H4 (cell line): ENCODE results near the gene SLC35B4. TPM values are rescaled to one million over a fixed set of nuclear protein-coding genes. Genes with fewer than 3 reads are reported as not detected.
"Not testable (repeated sequence)": the region's sequence is repeated elsewhere in the genome, so short reads cannot be mapped to it uniquely, and the experiment has no call there.

Experiments used
- DNase-seq: peaks from one replicate; pipeline ENCODE4 v3.0.0-alpha.2; 2015; ENCODE audit warnings: low spot score
- total RNA-seq: library from RNA; depleted of rRNA; stranded (reverse); fragments of >200 nt; shearing (Covaris generic); gene quantifications from 2 replicates; pipeline ENCODE4 v1.2.3, GENCODE V29; 2014

SLC35B4 gene
- total RNA-seq, 1 experiment from 2014 or later = 23.9 TPM

- DNase-seq = no peak
Measured at GRCh38 chr7:134331393-134331792, 14.7 kb upstream of the SLC35B4 start.

- no peak for DNase-seq
Measured at GRCh38 chr7:134330974-134331373, 14.2 kb upstream of the SLC35B4 start.

GRCh38 chr7:134329614-134330346, 13.1 kb upstream of the SLC35B4 start:
- DNase-seq = no peak

- DNase-seq = no peak
Measured at GRCh38 chr7:134328900-134329299, 12.2 kb upstream of the SLC35B4 start.

GRCh38 chr7:134327896-134328295, 11.2 kb upstream of the SLC35B4 start:
- DNase-seq = peak; percentile 44

GRCh38 chr7:134324107-134324506, 7.4 kb upstream of the SLC35B4 start:
- DNase-seq = no peak

- DNase-seq = no peak
Measured at GRCh38 chr7:134320201-134320600, 3.5 kb upstream of the SLC35B4 start.

GRCh38 chr7:134318443-134318842, 1.7 kb upstream of the SLC35B4 start:
- no peak for DNase-seq

- DNase-seq = no peak
Measured at GRCh38 chr7:134317434-134317833, 704 bp upstream of the SLC35B4 start.

GRCh38 chr7:134315679-134316538, 821 bp downstream of the SLC35B4 start:
- DNase-seq = no peak

GRCh38 chr7:134313543-134313942, 3.2 kb downstream of the SLC35B4 start:
- DNase-seq = no peak

GRCh38 chr7:134312717-134313116, 4.0 kb downstream of the SLC35B4 start:
- DNase-seq = no peak

GRCh38 chr7:134311807-134312206, 4.9 kb downstream of the SLC35B4 start:
- no peak for DNase-seq

GRCh38 chr7:134308548-134308947, 8.2 kb downstream of the SLC35B4 start:
- DNase-seq = no peak

GRCh38 chr7:134307320-134307719, 9.4 kb downstream of the SLC35B4 start:
- no peak for DNase-seq

- no peak for DNase-seq
Measured at GRCh38 chr7:134302120-134302519, 14.6 kb downstream of the SLC35B4 start.

- DNase-seq = no peak
Measured at GRCh38 chr7:134301592-134301991, 15.1 kb downstream of the SLC35B4 start.

GRCh38 chr7:134300988-134301387, 15.7 kb downstream of the SLC35B4 start:
- DNase-seq = no peak

GRCh38 chr7:134298902-134299683, 17.6 kb downstream of the SLC35B4 start:
- no peak for DNase-seq

- DNase-seq = no peak
Measured at GRCh38 chr7:134297489-134297888, 19.2 kb downstream of the SLC35B4 start.

GRCh38 chr7:134295982-134296381, 20.7 kb downstream of the SLC35B4 start:
- not testable (repeated sequence) for DNase-seq
